GM18520 (cell line): ENCODE measurements around the gene PWWP2B.
"Not testable (repeated sequence)": the region's sequence is repeated elsewhere in the genome, so short reads cannot be mapped to it uniquely, and the experiment has no call there.

Experiments
- ATAC-seq: cut with Tn5 transposase; IDR thresholded peaks from one replicate; pipeline ENCODE4 v1.9.1; 2021; ENCODE audit not compliant: unreplicated experiment

The PWWP2B gene

GRCh38 chr10:132379026-132379425 is 18.0 kb upstream of the PWWP2B start:
- ATAC-seq: not testable (repeated sequence)

- ATAC-seq: not testable (repeated sequence)
Observed at GRCh38 chr10:132380986-132381385, 16.0 kb upstream of the PWWP2B start.

- ATAC-seq: no peak
Observed at GRCh38 chr10:132381741-132382140, 15.3 kb upstream of the PWWP2B start.

GRCh38 chr10:132382231-132382922 is 14.6 kb upstream of the PWWP2B start:
- ATAC-seq: no peak

GRCh38 chr10:132383101-132383500 is 13.9 kb upstream of the PWWP2B start:
- ATAC-seq: no peak

GRCh38 chr10:132383751-132384196 is 13.2 kb upstream of the PWWP2B start:
- ATAC-seq: no peak

GRCh38 chr10:132384618-132385388 is 12.2 kb upstream of the PWWP2B start:
- no peak for ATAC-seq

GRCh38 chr10:132385389-132385667 is 11.7 kb upstream of the PWWP2B start:
- ATAC-seq: no peak

- no peak for ATAC-seq
Observed at GRCh38 chr10:132385721-132386418, 11.1 kb upstream of the PWWP2B start.

GRCh38 chr10:132386419-132386831 is 10.6 kb upstream of the PWWP2B start:
- ATAC-seq: no peak

- not testable (repeated sequence) for ATAC-seq
Observed at GRCh38 chr10:132386896-132387295, 10.1 kb upstream of the PWWP2B start.

GRCh38 chr10:132387764-132388210 is 9.2 kb upstream of the PWWP2B start:
- no peak for ATAC-seq

GRCh38 chr10:132388891-132389432 is 8.0 kb upstream of the PWWP2B start:
- ATAC-seq: no peak

- no peak for ATAC-seq
Observed at GRCh38 chr10:132389433-132390169, 7.4 kb upstream of the PWWP2B start.

GRCh38 chr10:132390170-132390920 is 6.7 kb upstream of the PWWP2B start:
- ATAC-seq: no peak

- no peak for ATAC-seq
Observed at GRCh38 chr10:132390921-132391675, 5.9 kb upstream of the PWWP2B start.

- no peak for ATAC-seq
Observed at GRCh38 chr10:132391676-132392020, 5.4 kb upstream of the PWWP2B start.

- ATAC-seq: no peak
Observed at GRCh38 chr10:132392184-132392800, 4.7 kb upstream of the PWWP2B start.
